ENCODE results near the gene FERMT1. TPM values are rescaled to one million over a fixed set of nuclear protein-coding genes. Genes with fewer than 3 reads are reported as not detected.

Gene FERMT1, protein sequence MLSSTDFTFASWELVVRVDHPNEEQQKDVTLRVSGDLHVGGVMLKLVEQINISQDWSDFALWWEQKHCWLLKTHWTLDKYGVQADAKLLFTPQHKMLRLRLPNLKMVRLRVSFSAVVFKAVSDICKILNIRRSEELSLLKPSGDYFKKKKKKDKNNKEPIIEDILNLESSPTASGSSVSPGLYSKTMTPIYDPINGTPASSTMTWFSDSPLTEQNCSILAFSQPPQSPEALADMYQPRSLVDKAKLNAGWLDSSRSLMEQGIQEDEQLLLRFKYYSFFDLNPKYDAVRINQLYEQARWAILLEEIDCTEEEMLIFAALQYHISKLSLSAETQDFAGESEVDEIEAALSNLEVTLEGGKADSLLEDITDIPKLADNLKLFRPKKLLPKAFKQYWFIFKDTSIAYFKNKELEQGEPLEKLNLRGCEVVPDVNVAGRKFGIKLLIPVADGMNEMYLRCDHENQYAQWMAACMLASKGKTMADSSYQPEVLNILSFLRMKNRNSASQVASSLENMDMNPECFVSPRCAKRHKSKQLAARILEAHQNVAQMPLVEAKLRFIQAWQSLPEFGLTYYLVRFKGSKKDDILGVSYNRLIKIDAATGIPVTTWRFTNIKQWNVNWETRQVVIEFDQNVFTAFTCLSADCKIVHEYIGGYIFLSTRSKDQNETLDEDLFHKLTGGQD
- total RNA-seq (ENCODE audit: low replicate concordance) = 1.3 and 1.6 TPM in 2 replicates

DNA sequence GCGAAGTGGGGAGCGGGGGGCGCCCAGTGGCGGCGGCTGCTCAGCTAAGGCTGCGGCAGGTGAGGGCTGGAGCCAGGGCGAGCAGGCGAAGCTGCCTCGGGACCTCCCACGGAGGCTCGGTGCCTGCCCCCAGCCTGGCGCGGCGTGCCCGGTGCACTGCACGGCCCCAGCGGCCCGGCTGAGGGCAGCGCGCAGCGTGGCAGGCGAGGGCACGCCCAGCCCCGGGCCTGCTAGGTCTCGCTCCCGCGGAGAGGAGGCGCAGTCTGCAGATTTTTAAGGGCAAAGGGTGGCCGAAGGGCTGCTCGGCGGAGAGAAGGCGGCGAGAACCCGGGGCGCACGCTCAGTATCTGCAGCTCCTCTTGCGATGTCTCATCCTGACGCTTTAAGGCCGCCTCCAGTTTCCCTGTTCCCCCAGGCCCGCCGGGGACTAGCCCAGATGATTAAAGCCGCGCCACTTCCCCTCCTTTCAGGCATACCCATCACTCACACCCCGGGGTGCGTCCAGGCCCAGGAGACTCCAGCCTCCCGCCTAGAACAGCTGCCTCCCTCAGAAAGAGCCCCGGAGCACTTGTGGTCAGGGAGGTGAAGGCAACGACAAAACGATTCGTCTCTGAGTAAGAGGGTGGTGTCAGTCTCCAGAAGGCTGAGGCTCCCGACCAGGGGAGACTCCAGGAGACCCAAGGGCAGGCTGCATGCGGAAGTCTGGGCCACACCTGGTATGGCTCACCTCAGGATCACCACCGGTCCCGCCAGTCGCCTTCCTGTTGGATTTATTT, at the start of gene FERMT1:
Gene FERMT1, minus strand, starts transcription at position 158 of the 776 bp plus-strand sequence. CDS start 3,476 bp downstream, outside the sequence.
- Histone ChIP-seq H3K79me2 (ENCODE audit: low read depth) (no peaks in the 10 kb centered on the region), H3F3A (ENCODE audit: low read depth) (peaks cover 20% of the 10 kb centered on the region), H3K9ac (no peak within 1 kb of the TSS), H3K4me1 (peaks cover 37% of the 10 kb centered on the region), H3K4me3 (peak within 1 kb of the TSS; percentile 50), H3K9me3 (ENCODE audit: low read depth) (no peaks in the 10 kb centered on the region), H3K27me3 (peaks cover 40% of the 10 kb centered on the region), H3K36me3 (no peaks in the 10 kb centered on the region), H4K20me1 (ENCODE audit: low read depth) (no peaks in the 10 kb centered on the region), H3K27ac (no peak within 1 kb of the TSS), H3K4me2 (peak within 1 kb of the TSS; percentile 90), H2AFZ (replicated peaks) (peak within 1 kb of the TSS; percentile 95)
- peaks cover 23% of the 10 kb centered on the region for H3K27me3 Mint-ChIP-seq (ENCODE audit: insufficient read depth, low read depth)
- TF ChIP-seq, protein P1, sequence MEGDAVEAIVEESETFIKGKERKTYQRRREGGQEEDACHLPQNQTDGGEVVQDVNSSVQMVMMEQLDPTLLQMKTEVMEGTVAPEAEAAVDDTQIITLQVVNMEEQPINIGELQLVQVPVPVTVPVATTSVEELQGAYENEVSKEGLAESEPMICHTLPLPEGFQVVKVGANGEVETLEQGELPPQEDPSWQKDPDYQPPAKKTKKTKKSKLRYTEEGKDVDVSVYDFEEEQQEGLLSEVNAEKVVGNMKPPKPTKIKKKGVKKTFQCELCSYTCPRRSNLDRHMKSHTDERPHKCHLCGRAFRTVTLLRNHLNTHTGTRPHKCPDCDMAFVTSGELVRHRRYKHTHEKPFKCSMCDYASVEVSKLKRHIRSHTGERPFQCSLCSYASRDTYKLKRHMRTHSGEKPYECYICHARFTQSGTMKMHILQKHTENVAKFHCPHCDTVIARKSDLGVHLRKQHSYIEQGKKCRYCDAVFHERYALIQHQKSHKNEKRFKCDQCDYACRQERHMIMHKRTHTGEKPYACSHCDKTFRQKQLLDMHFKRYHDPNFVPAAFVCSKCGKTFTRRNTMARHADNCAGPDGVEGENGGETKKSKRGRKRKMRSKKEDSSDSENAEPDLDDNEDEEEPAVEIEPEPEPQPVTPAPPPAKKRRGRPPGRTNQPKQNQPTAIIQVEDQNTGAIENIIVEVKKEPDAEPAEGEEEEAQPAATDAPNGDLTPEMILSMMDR (IDR thresholded peaks at IDR 0.05) = peak; percentile 25
- TF ChIP-seq EZH2 (IDR thresholded peaks at IDR 0.05) (no peak), EZH2phosphoT487 (IDR thresholded peaks at IDR 0.05) (no peak)
- peak within 1 kb of the TSS; percentile 82 for H3K4me3 Mint-ChIP-seq
- H3K9me3 Mint-ChIP-seq = no peaks in the 10 kb centered on the region
- DNase-seq (ENCODE audit: low spot score) = peak; percentile 80
- H3K4me1 Mint-ChIP-seq = peaks cover 5% of the 10 kb centered on the region
- no peaks in the 10 kb centered on the region for H3K36me3 Mint-ChIP-seq
- H3K27ac Mint-ChIP-seq = no peak within 1 kb of the TSS

DNA sequence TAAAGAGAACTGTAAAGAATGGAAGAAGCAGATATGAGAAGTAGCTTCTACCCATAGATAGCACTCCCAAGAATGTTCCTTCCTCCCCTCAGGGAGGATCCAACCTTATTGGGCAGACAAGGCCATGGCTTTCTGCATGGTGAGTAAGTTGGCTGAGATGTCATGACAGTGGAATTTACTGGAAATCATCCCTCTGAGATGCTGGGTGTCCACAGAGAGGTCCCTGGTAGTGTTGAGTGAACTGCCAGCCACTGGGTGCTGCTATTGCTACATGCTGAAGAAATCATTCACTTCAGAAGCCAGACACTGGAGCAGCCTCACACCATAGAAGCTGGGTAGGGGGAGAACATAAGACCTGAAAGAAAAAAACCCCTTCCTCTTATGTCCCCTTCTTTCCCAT, 46.4 kb upstream of the FERMT1 start:
- Histone ChIP-seq H3K9ac (no peak overlapping the region), H3K4me3 (no peak overlapping the region), H4K20me1 (ENCODE audit: low read depth) (no peaks in the 10 kb centered on the region), H3K36me3 (no peaks in the 10 kb centered on the region), H3K9me3 (ENCODE audit: low read depth) (no peaks in the 10 kb centered on the region), H3K27me3 (no peaks in the 10 kb centered on the region), H3K4me2 (no peak overlapping the region), H3F3A (ENCODE audit: low read depth) (no peaks in the 10 kb centered on the region), H2AFZ (replicated peaks) (no peak overlapping the region), H3K79me2 (ENCODE audit: low read depth) (no peaks in the 10 kb centered on the region), H3K4me1 (no peaks in the 10 kb centered on the region), H3K27ac (no peak overlapping the region)
- Mint-ChIP-seq H3K27ac (no peak overlapping the region), H3K9me3 (peaks cover 6% of the 10 kb centered on the region), H3K27me3 (ENCODE audit: insufficient read depth, low read depth) (peaks cover 4% of the 10 kb centered on the region), H3K4me3 (no peak overlapping the region), H3K4me1 (no peaks in the 10 kb centered on the region), H3K36me3 (no peaks in the 10 kb centered on the region)
- TF ChIP-seq EZH2phosphoT487 (IDR thresholded peaks at IDR 0.05) (no peak), EZH2 (IDR thresholded peaks at IDR 0.05) (no peak)
- TF ChIP-seq, protein P1 (IDR thresholded peaks at IDR 0.05) = peak; percentile 18
- no peak for DNase-seq (ENCODE audit: low spot score)

DNA sequence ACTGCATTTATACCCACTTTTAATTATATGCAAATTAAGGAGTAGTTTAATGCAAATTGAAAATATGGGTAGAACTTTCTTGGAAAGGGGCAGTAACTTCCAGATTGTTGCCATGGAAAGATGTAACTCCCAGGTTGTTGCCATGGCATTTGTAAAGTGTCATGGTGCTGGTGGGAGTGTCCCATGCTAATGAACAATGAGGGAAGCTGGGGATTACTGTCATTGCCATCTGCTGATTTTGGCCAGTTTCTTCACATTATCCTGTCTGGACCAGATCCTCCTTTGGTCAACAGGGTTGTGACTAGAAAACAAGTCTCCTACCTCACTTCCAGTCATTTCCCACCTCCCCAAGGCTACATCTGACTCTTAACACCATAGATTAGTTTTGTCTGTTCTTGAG, 45.4 kb upstream of the FERMT1 start:
- Histone ChIP-seq H3K27me3 (no peaks in the 10 kb centered on the region), H3K4me1 (no peaks in the 10 kb centered on the region), H3K9me3 (ENCODE audit: low read depth) (no peaks in the 10 kb centered on the region), H3K27ac (no peak overlapping the region), H3F3A (ENCODE audit: low read depth) (no peaks in the 10 kb centered on the region), H2AFZ (replicated peaks) (no peak overlapping the region), H3K4me2 (no peak overlapping the region), H3K79me2 (ENCODE audit: low read depth) (no peaks in the 10 kb centered on the region), H3K36me3 (no peaks in the 10 kb centered on the region), H3K4me3 (no peak overlapping the region), H3K9ac (no peak overlapping the region), H4K20me1 (ENCODE audit: low read depth) (no peaks in the 10 kb centered on the region)
- Mint-ChIP-seq H3K27me3 (ENCODE audit: insufficient read depth, low read depth) (peaks cover 4% of the 10 kb centered on the region), H3K9me3 (peaks cover 6% of the 10 kb centered on the region), H3K4me1 (no peaks in the 10 kb centered on the region), H3K27ac (no peak overlapping the region), H3K36me3 (no peaks in the 10 kb centered on the region), H3K4me3 (no peak overlapping the region)
- TF ChIP-seq EZH2phosphoT487 (IDR thresholded peaks at IDR 0.05) (no peak), EZH2 (IDR thresholded peaks at IDR 0.05) (no peak)
- TF ChIP-seq, protein P1 (IDR thresholded peaks at IDR 0.05) = no peak
- no peak for DNase-seq (ENCODE audit: low spot score)

All from neural progenitor cell (in vitro differentiated cells).